Measurements from ENCODE around the gene XYLT2. TPM values are rescaled to one million over a fixed set of nuclear protein-coding genes. Genes with fewer than 3 reads are reported as not detected.

Gene XYLT2
- total and polyA plus RNA-seq, 9 of the 15 experiments (the other 6 are each of a cell fraction or from before 2014, with no cell fraction given) = 0.63 to 9.1 (median 4.3) TPM

GRCh38 chr17:50346313-50347116 is 589 bp downstream of the XYLT2 start (continued):
- TF ChIP-seq FOXO4 (CRISPR knock-in tag; IDR thresholded peaks at IDR 0.05) (no peak), KDM5B (IDR thresholded peaks at IDR 0.05; ENCODE audit: insufficient replicate concordance, low read depth, low read length) (peak; percentile 37), MAZ (CRISPR knock-in tag; conservative IDR thresholded peaks at IDR 0.05 in 1 of 2, IDR thresholded peaks at IDR 0.05 in 1 of 2) (peak; percentile 44 to 71; a peak in 1 of 4 replicates), ZNF589 (CRISPR knock-in tag; IDR thresholded peaks at IDR 0.05; ENCODE audit: low read depth) (0 out of 2 replicates have a peak, but pooled peaks have one; percentile 0), SMAD4 (CRISPR knock-in tag; conservative IDR thresholded peaks at IDR 0.05) (0 out of 2 replicates have a peak, but pooled peaks have one; percentile 7), POLR2AphosphoS5 (IDR thresholded peaks at IDR 0.05; ENCODE audit: control insufficient read depth, insufficient read depth, low read depth, low read length) (0 out of 2 replicates have a peak, but pooled peaks have one; percentile 26), ZSCAN32 (CRISPR knock-in tag; IDR thresholded peaks at IDR 0.05) (no peak), SIN3A (IDR thresholded peaks at IDR 0.05; ENCODE audit: borderline replicate concordance in 2 of 2, control insufficient read depth in 1 of 2, low read depth in 2 of 2, low read length in 2 of 2) (peak in 1 of 2 experiments; percentile 26; a peak in 1 of 4 replicates), ZBTB7A (IDR thresholded peaks at IDR 0.05; ENCODE audit: borderline replicate concordance, control insufficient read depth, low read depth, low read length) (peak; percentile 73), ATF4 (CRISPR knock-in tag; IDR thresholded peaks at IDR 0.05) (no peak), ZNF644 (tag; IDR thresholded peaks at IDR 0.05; ENCODE audit: low read depth) (0 out of 2 replicates have a peak, but pooled peaks have one; percentile 50), RBFOX2 (IDR thresholded peaks at IDR 0.05; ENCODE audit: low read depth, low read length) (peak; percentile 55), CHD1 (IDR thresholded peaks at IDR 0.05; ENCODE audit: low read length) (peak; percentile 46), ZNF766 (CRISPR knock-in tag; conservative IDR thresholded peaks at IDR 0.05) (0 out of 2 replicates have a peak, but pooled peaks have one; percentile 20), HNRNPLL (IDR thresholded peaks at IDR 0.05; ENCODE audit: low read depth, low read length, poor library complexity, severe bottlenecking) (peak; percentile 17), MIER1 (IDR thresholded peaks at IDR 0.05; ENCODE audit: low read depth) (0 out of 2 replicates have a peak, but pooled peaks have one; percentile 28), KAT7 (CRISPR knock-in tag; IDR thresholded peaks at IDR 0.05; ENCODE audit: borderline replicate concordance) (0 out of 2 replicates have a peak, but pooled peaks have one; percentile 52), ATF6 (CRISPR knock-in tag; IDR thresholded peaks at IDR 0.05) (0 out of 2 replicates have a peak, but pooled peaks have one; percentile 10), ZBED1 (IDR thresholded peaks at IDR 0.05) (0 out of 2 replicates have a peak, but pooled peaks have one; percentile 25), NRF1 (conservative IDR thresholded peaks at IDR 0.05 in 1 of 2, IDR thresholded peaks at IDR 0.05 in 1 of 2) (peak; percentile 47 to 53)

Measured in K562 (cell line).